DMS114 treated with DMSO at 0.1 percent for 48 hours (cell line): Measurements from ENCODE around the gene PADI1.

ENCODE experiments used
- DNase-seq: peaks from one replicate; lab custom pipeline; 2025; ENCODE audit not compliant: unreplicated experiment; lab: John Stamatoyannopoulos, UW

The PADI1 gene, protein sequence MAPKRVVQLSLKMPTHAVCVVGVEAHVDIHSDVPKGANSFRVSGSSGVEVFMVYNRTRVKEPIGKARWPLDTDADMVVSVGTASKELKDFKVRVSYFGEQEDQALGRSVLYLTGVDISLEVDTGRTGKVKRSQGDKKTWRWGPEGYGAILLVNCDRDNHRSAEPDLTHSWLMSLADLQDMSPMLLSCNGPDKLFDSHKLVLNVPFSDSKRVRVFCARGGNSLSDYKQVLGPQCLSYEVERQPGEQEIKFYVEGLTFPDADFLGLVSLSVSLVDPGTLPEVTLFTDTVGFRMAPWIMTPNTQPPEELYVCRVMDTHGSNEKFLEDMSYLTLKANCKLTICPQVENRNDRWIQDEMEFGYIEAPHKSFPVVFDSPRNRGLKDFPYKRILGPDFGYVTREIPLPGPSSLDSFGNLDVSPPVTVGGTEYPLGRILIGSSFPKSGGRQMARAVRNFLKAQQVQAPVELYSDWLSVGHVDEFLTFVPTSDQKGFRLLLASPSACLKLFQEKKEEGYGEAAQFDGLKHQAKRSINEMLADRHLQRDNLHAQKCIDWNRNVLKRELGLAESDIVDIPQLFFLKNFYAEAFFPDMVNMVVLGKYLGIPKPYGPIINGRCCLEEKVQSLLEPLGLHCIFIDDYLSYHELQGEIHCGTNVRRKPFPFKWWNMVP

GRCh38 chr1:17204546-17205440 is at the start of gene PADI1:
Gene PADI1, plus strand, starts transcription at chr1:17205128. Its CDS starts 90 bp downstream, at chr1:17205218.
- no peak for DNase-seq

- DNase-seq = no peak
Measured at GRCh38 chr1:17155257-17155920, 49.5 kb upstream of the PADI1 start.

DNA sequence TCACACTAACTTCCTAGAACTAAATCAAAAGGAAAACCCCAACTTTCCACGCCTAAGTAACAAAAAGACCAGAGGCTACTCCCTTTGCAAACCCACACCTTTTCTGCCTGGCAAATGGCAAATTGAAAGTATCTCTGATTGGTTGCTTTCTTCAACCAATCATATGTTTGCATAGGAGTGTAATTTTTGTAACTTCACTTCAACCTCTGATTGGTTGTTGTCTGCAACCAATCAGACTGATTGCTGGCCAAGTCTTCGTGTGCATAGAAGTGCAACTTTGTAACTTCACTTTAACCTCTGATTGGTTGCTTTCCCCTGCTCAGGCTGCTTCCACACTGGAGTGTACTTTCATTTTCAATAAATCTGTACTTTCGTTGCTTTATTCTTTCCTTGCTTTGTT is 48.8 kb upstream of the PADI1 start:
- no peak for DNase-seq

DNA sequence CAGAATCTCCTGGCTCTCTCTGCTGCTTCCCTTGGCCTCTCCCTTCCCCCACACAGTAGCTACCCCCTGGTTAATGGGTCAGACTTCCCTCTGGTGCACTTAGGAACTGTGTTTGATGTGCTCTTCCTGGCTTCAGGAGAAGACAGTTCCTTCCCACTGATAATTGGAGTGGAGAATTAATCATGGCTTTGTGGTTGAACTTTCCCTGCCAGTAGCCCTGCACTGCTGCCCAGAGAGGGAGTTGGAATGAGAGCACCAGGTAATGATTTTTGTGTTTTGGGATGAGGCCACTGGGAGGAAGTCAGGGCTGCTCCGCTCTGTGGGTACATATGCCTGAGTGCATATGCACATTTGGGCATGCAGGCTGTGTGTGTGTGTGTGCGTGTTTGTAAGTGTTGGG is 46.0 kb upstream of the PADI1 start:
- no peak for DNase-seq

DNA sequence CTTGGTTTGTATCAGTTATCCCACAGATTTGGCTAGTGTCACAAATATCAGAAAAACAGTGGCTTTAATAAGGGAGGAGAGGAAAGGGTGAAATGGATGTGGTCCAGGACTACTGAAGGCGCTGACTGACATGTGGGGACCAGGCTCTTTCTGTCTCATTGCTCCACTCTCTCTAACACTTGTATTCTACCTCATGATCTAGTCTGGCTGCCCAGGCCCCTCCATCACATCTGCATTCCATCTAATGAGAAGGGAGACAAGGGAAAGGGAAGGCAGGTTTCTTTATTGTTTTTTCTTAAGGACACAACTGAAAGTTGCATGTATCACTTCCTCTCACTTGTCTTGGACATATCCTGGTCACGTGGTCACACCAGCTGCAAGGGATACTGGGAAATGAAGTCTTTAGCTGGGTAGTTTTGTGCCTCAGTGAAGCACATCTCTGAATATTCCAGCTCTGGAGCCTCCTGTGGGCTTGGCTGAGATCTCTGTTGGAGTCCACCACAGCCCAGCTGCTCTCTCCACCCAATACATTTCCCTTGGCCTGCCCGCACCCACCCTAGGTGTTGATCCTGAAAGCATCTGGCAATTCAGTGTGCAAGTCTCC is 43.7 kb upstream of the PADI1 start:
- DNase-seq = no peak

GRCh38 chr1:17161926-17162800 is 42.8 kb upstream of the PADI1 start:
- no peak for DNase-seq

GRCh38 chr1:17162941-17163340 is 42.0 kb upstream of the PADI1 start:
- DNase-seq = no peak

DNA sequence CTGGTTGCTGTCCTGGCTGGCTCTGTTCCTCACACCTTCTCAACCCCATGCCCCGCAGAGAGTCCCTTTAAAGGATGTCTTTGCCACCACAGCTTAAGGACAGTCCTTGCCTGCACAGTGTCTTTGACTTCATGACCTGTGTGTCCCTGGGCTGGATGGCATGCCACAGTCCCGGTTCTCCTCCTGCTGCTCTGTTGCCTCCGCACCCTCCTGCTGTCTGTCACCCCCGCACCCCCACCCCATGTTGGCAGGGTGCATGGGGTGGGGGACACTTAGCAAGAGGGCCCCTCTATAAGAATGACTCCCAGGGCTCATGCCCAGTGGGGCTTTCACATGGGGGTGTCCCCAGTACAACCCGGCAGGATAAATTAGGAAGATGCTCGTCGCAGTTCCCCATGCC is 41.6 kb upstream of the PADI1 start:
- DNase-seq = no peak

DNA sequence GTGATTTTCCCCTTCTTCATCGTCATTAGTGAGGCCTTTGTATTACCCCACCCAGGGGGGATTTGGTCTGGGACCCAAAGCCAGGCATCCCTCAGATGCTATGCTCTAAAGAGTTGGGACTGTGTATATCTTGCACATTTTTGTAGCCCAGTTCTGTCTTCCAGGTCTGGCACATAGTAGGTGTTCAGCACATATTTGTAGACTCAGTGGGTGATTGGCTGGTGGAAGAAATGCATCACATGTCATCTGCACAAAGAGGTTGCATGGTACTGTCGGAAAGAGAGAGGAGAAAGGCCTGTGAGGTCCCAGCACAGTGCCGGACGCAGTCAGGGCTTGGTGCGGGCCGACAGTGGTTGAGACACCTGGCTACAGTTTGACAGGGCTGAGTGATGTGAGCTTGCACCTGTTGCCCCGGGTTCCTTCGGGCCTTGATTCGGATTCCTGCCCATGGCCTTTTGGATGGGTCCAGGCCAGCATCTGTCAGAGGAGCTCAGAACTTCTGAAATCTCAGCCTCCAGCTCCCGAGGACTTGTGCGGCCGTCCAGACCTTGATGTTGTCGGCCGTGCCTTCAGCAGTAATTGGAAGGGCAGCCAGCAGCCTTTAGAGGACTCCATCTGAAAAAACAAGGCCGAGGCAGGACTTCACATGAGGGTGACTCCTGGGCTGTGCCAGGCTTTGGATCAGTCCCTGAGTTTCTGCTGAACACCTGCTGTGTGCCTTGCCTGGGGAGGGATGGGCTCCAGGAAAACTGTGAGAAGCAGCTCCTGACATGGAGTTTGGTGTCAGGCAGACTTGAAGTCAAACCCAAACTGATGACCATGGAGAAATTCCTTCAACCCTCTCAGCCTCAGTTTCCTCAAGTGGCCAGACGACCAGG is 40.9 kb upstream of the PADI1 start:
- no peak for DNase-seq

- no peak for DNase-seq
Measured at GRCh38 chr1:17165823-17166222, 39.1 kb upstream of the PADI1 start.

DNA sequence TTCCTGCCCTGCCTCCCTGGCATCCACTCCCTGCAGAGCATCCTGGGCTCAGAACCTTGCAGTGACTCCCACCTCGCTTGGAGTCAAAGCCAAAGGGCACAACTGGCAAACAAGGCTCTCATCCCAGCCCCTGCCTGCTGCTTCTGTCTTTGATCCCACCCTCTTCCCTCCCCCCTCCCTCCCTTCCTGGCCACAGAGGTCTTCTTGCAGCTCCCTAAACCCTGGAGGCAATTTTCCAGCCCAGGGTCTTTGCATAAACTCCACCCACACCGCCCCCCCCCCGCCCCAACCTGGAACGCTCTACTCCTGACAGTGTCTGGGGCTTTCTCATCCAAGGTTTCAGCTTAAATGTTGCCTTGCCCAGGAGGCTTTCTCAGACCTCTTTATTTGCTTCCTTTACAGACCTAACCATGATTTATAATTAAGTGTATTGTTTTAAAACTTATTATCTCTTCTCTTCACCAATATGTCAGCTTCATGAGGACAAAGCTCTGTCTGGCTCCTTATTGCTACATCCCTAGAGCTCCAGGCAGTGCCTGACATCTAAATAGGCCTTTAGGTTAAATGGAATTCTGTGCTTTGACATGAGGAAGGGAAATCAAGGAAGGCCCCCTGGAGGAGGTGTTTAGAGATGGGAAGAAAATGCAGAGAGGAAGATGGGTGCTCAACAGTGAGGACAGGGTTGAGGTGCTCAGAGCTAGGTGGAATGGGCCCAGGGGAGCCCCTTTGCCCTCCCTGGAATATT is 37.7 kb upstream of the PADI1 start:
- DNase-seq = no peak

- no peak for DNase-seq
Measured at GRCh38 chr1:17167786-17168090, 37.2 kb upstream of the PADI1 start.

DNA sequence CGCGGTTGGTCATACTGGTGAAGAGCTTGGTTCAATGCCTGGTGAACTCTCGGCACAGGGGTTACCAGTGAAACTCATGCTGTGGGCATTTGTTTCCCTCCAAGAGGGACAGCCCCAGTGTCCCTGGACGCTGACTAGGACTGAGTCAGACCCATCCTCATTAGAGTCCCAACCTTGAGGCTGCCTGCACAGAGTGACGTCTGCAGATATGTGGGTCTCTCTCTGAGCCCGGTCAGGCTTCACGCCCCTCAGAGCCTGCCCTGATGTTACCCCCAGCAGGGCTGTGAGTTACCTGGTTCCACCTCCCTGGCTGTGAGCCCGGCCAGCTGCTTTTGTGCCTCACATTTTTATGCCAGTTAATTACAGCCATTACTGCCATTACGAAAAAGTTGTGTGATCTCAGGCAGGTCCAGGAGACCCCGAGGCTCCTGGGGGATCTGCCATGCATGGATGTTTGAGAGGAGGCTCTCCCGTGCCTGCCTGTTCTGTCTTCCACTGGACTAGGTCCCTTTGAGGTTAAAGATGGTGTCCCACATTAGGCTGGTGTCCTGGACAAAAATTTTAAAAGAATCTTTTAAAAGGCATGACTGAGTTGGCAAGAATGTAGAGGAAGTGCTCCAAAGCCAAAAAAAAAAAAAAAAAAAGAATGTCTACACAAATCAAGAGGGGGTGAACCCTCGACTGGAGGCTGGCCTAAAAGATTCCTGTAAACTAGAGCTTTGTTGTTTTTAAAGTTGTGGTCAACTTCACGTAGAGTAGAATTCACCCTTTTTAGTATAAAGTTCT is 36.6 kb upstream of the PADI1 start:
- DNase-seq = no peak

- no peak for DNase-seq
Measured at GRCh38 chr1:17170571-17170970, 34.4 kb upstream of the PADI1 start.

DNA sequence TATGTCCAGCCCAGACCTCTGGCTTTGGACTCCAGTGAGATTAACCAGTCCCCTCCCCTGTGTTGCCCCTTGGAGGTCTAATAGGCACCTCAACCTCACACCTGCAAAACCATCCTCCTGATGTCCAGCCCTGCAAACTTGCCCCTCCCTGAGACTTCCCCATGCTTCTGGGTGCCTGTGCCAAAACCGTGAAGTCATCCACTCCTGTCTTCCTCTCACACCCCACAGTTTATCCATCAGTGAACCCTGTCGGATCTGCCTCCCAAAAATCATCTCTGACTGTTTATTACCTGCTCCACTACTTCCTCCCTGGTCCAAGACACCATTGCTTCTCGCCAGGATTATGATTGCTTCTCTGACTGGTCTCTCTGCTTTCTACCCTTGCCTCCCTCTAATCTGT is 31.7 kb upstream of the PADI1 start:
- DNase-seq = no peak

DNA sequence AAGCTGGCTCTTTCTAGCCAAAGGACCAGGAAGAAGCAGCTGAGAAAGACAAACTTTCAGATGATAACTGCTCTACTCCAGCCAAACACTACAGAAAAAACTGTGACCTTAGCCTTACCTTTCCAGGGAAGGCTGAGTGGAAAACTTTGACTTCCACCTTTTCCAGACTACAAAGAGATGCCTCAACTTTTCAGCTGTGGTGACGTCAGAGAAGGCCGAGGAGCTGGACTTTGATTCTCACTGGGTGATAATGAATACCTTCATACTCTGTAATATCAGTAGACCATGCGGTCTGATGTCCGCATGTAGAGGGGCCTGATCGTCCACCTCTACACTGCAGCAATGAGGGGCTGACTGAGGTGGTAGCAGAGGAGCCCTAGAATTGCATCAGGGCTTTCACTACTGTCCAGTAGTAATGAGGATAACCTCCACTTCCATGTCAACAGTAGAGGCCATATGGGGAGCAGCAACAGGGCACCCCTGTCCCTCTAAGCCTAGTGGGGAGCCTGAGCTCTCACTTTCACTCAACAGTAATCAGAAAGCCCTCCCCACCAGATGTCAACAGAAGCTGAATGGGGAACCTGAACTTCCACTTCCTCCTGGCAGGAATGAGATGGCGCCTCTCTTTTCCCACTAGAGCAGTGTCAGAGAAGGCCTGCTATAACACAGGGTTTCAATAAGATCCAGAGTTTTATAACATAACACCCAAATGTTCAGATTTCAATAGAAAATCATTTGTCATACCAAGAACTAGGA is 28.4 kb upstream of the PADI1 start:
- DNase-seq = no peak

GRCh38 chr1:17177651-17178050 is 27.3 kb upstream of the PADI1 start:
- no peak for DNase-seq
